Spleen (tissue), 7 donors: ENCODE data around the gene SLC7A9.

Source experiments
- POLR2AphosphoS5 ChIP-seq, 3 donors: sonication (generic); formaldehyde crosslinking; IDR thresholded peaks; one replicate each; pipeline ENCODE4 v1.5.1; 2017; ENCODE audit warnings: antibody characterized with exemption in 3 of 3
- TF ChIP-seq, protein P1 (sequence below), 11 experiments: fragments of 200-600 bp in 7 of 11; fragments of 450-650 bp in 4 of 11; sonication (generic) in 4 of 11; IDR thresholded peaks in 8 of 11; conservative IDR thresholded peaks in 3 of 11; 1 replicate in 7 of 11; 2 replicates in 4 of 11; pipeline versions ENCODE4 v1.4.0 to v1.8.0; 2016 to 2021; ENCODE audit warnings: antibody characterized with exemption in 11 of 11, inconsistent platforms in 4 of 11, mild to moderate bottlenecking in 1 of 11
- donor health status: DM: no; HTN: no; CAD: no; lungs with moderate emphysema.
- donor health status: DM: no; HTN: no; CAD: no.
- donor health status: DM: no; HTN: no; CAD: no.

DNA sequence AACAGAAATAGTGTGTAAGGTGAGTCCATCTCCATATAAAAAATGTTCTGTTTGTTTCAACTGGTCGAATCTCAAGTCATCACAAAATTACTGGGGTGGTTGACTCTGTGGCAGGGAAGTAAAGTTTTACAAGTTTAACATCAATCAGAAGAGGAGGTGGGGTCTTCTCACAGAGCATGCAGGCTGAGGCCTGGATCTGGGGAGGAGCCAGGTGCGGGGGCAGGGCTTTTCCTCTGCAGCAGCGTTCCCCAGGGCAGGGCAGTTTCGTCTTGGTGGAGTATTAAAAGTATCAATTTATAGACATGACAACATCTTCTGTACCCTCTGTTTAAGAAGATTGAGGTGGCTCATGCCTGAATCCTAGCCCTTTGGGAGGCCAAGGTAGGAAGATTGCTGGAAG, 68.8 kb downstream of the SLC7A9 start:
- TF ChIP-seq, protein P1, sequence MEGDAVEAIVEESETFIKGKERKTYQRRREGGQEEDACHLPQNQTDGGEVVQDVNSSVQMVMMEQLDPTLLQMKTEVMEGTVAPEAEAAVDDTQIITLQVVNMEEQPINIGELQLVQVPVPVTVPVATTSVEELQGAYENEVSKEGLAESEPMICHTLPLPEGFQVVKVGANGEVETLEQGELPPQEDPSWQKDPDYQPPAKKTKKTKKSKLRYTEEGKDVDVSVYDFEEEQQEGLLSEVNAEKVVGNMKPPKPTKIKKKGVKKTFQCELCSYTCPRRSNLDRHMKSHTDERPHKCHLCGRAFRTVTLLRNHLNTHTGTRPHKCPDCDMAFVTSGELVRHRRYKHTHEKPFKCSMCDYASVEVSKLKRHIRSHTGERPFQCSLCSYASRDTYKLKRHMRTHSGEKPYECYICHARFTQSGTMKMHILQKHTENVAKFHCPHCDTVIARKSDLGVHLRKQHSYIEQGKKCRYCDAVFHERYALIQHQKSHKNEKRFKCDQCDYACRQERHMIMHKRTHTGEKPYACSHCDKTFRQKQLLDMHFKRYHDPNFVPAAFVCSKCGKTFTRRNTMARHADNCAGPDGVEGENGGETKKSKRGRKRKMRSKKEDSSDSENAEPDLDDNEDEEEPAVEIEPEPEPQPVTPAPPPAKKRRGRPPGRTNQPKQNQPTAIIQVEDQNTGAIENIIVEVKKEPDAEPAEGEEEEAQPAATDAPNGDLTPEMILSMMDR (IDR thresholded peaks at IDR 0.05 in 8 of 11, conservative IDR thresholded peaks at IDR 0.05 in 3 of 11) = no peak
- no peak for TF ChIP-seq POLR2AphosphoS5 (IDR thresholded peaks at IDR 0.05)
